HG03066 (cell line): ENCODE measurements around the gene UBE2L3.
A peak's percentile ranks its signal among the peaks of the same experiment; 100 is the strongest.
"Not testable (repeated sequence)": the region's sequence is repeated elsewhere in the genome, so short reads cannot be mapped to it uniquely, and the experiment has no call there.

ENCODE experiments used
- ATAC-seq: cut with Tn5 transposase; IDR thresholded peaks from one replicate; pipeline ENCODE4 v1.9.1; 2021; ENCODE audit warnings: low read depth; ENCODE audit not compliant: unreplicated experiment

UBE2L3 gene

GRCh38 chr22:21567456-21568346 lies at the start of gene UBE2L3:
Gene UBE2L3, plus strand, starts transcription at chr22:21567714. Its CDS starts 31 bp downstream, at chr22:21567745.
- no peak for ATAC-seq

- ATAC-seq, result not testable (repeated sequence)
These were observed 40.6 kb upstream of the UBE2L3 start for GRCh38 chr22:21526705-21527500.

- not testable (repeated sequence) for ATAC-seq
These were observed 36.0 kb upstream of the UBE2L3 start for GRCh38 chr22:21531525-21531924.

GRCh38 chr22:21532863-21533648 lies 34.5 kb upstream of the UBE2L3 start:
- ATAC-seq, result not testable (repeated sequence)

- ATAC-seq, result not testable (repeated sequence)
These were observed 27.7 kb upstream of the UBE2L3 start for GRCh38 chr22:21539862-21540261.

GRCh38 chr22:21544432-21545322 lies 22.8 kb upstream of the UBE2L3 start:
- ATAC-seq, result not testable (repeated sequence)

- ATAC-seq, result not testable (repeated sequence)
These were observed 18.0 kb upstream of the UBE2L3 start for GRCh38 chr22:21549558-21549957.

GRCh38 chr22:21550008-21550677 lies 17.4 kb upstream of the UBE2L3 start:
- ATAC-seq, result peak; percentile 58

- ATAC-seq, result not testable (repeated sequence)
These were observed 16.9 kb upstream of the UBE2L3 start for GRCh38 chr22:21550678-21551047.

GRCh38 chr22:21551361-21551760 lies 16.2 kb upstream of the UBE2L3 start, which contains the start of gene RIMBP3C:
Gene RIMBP3C, minus strand, starts transcription at chr22:21551461. Its CDS starts 485 bp downstream, at chr22:21550976.
- not testable (repeated sequence) for ATAC-seq

- not testable (repeated sequence) for ATAC-seq
These were observed 8.0 kb upstream of the UBE2L3 start for GRCh38 chr22:21559345-21560125.

- ATAC-seq, result not testable (repeated sequence)
These were observed 6.9 kb upstream of the UBE2L3 start for GRCh38 chr22:21560657-21561056.

- no peak for ATAC-seq
These were observed 3.6 kb upstream of the UBE2L3 start for GRCh38 chr22:21563912-21564311.

GRCh38 chr22:21564411-21564810 lies 3.1 kb upstream of the UBE2L3 start:
- no peak for ATAC-seq

GRCh38 chr22:21568347-21569075 lies 997 bp downstream of the UBE2L3 start:
- ATAC-seq, result no peak

- ATAC-seq, result not testable (repeated sequence)
These were observed 1.5 kb downstream of the UBE2L3 start for GRCh38 chr22:21569076-21569427.

- no peak for ATAC-seq
These were observed 2.1 kb downstream of the UBE2L3 start for GRCh38 chr22:21569459-21570170.
